Measurements from ENCODE around the gene DHRS4L2.
"Not testable (repeated sequence)": the region's sequence is repeated elsewhere in the genome, so short reads cannot be mapped to it uniquely, and the experiment has no call there.

Gene DHRS4L2

DNA sequence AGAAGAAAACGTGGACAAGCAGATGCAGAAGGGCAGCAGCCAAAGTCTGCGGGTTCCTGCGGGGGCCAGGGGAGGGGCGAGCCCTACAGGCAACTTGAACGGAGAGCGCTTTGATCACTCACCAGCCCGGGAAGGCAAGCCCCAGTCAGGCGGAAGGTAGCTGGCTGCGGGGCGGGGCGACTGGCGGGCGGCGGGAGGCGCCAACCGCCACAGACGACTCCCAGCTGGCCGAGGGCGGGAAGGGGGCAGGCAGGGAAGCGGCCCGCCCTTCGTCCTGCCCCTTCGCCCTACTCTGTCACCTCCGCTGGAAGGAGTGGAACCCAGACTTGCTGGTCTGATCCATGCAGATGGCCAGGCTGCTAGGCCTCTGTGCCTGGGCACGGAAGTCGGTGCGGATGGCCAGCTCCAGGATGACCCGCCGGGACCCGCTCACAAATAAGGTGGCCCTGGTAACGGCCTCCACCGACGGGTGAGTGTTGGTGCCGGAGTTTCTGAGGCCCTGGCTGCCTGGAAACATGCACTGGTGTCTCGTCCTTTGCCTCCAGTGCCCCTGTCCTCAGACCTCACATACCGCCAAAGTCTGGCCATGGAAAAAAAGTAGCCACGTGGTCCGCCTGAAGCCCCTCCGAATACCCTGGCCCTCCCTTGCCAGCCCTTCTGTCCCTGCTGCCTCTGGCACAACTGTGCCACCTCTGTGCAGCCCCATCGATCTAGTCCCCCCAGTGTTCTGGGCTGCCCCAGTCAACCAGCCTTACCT is at the start of gene DHRS4L2:
TSS of gene DHRS4L2 (plus strand) at position 323 of the 757 bp plus-strand sequence. CDS start at position 342, 19 bp downstream.
- DNase-seq: peak; percentile 86

- no peak for DNase-seq
Observed at GRCh38 chr14:23939607-23940326, 49.0 kb upstream of the DHRS4L2 start.

GRCh38 chr14:23941230-23941629 is 47.5 kb upstream of the DHRS4L2 start:
- DNase-seq: no peak

DNA sequence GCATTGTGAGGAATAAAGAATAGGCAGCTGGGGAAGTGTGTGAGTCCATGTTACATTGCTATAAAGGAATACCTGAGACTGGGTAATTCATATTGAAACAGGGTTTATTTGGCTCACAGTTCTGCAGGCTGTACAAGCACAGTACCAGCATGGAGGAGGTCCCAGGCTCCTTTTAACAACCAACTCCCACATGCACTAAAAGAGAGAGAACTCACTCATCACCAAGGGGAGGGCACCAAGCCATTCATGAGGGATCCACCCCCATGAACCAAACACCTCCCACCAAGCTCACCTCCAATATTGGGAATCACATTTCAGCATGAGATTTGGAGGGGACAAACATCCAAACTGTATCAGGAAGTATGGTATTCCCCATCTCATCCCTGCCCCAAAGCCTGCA is 47.1 kb upstream of the DHRS4L2 start:
- no peak for DNase-seq

- DNase-seq: no peak
Observed at GRCh38 chr14:23942587-23942986, 46.1 kb upstream of the DHRS4L2 start.

DNA sequence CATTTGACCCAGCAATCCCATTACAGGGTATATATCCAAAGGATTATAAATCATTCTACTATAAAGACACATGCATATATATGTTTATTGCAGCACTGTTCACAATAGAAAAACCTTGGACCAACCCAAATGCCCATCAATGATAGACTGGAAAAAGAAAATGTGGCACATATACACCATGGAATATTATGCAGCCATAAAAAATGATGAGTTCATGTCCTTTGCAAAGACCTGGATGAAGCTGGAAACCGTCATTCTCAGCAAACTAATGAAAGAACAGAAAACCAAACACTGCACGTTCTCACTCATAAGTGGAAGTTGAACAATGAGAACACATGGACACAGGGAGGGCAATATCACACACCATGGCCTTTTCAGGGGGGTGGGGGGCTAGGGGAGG is 39.7 kb upstream of the DHRS4L2 start:
- DNase-seq: not testable (repeated sequence)

DNA sequence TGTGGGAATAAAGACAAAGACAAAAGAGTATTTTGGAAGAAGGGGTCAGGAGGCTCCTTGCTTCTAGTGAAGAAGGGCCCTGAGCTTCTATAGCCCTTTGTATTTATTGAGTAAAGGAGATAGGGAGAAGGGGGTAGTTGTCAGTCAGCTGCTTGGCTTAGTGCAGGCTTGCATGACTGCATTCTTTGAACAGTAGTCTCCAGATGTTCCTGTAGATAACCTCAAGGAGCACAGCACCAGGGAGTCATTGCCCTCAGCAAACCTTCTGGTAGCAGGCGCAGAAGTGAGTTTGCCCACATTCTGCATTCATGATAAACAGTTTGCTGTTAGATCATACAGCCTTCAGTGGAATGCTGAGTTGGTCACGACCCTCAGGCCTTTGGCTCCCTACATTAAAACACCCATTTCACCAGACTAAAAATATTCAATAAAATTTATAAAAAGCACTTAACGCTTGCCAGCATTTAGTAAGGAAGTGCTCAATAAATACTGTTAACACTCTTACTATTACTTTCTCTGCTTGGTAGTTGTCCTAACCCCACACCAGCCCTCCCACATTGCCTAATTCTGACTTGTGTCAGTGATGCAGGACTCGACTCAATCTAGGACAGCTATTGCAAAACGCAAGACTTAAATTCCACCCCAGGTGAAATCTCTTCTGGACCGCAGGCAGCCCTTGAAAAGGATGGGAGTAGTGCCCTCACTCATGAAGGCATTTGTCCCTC is 38.2 kb upstream of the DHRS4L2 start:
- DNase-seq: no peak

- not testable (repeated sequence) for DNase-seq
Observed at GRCh38 chr14:23951136-23951466, 37.6 kb upstream of the DHRS4L2 start.

- no peak for DNase-seq
Observed at GRCh38 chr14:23951590-23952201, 37.0 kb upstream of the DHRS4L2 start.

- not testable (repeated sequence) for DNase-seq
Observed at GRCh38 chr14:23953116-23953463, 35.6 kb upstream of the DHRS4L2 start.

- DNase-seq: peak; percentile 90
Observed at GRCh38 chr14:23953464-23954278, 35.1 kb upstream of the DHRS4L2 start, which contains the start of gene DHRS4. Gene DHRS4 (plus strand): TSS chr14:23953770. CDS start chr14:23953789, 19 bp downstream.

DNA sequence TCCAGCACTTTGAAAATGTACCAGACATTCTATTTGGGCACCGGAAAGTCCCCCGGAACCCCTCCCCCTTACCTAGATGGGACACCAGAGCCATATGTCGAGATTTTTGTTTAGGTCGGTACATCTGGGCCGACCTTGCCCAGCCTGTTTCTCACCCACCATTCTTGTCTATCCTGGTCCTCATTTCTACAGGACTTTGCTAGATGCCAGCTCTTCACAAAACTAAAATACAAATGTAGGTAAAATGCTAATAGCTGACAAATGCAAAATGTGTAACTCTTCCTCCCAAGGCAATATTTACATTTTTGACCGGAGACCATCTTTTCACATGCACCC is 34.5 kb upstream of the DHRS4L2 start:
- not testable (repeated sequence) for DNase-seq

GRCh38 chr14:23954965-23955364 is 33.8 kb upstream of the DHRS4L2 start:
- not testable (repeated sequence) for DNase-seq

DNA sequence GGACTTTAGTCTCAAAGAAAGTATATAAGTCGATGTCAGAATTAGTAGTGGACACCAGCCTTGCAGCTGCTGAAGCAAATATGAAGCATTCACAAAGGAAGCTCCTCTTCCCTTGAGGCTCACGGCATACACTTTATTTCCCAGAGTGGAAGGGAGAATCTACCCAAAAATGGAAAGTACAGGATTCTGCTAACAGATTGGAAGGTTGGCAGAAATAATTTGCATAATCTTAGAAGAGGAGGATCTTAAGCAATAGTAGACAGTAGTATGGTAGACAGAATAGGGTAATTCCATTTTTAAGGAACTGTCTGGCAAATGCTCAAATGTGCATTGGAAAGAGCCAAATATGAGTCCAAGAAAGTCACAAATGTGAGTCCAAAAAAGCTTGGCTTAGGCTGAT is 32.9 kb upstream of the DHRS4L2 start:
- not testable (repeated sequence) for DNase-seq

DNA sequence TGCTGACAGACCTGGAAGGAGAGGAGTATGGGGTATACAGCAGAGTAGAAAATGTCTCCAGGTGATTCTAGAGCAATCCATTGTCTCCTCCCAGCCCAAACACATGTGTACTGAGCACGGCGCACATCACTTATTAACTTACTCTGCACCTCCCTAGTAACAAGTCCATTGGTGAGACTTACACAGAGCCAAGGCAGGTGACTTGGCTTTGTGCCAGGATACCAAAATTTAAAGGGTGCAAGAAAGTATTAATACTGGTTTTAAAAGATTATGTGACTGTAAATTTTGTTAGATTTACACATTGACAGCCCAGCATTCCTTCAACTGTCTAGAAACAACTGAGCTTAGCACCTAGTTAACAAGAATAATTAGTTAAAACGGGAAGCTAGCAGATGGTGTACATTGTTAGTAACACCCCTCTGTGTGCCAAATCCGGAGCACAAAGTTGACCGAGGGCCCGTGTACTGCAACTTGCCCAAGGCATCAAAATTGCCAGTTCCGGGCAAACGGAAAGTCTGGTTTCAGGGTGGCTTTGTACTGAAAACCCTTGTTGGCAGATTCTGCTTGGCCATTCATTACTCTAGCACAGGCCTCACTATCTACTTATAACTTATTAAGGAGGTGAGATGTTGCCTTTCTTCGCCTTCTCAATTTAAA is 30.7 kb upstream of the DHRS4L2 start:
- DNase-seq: not testable (repeated sequence)

DNA sequence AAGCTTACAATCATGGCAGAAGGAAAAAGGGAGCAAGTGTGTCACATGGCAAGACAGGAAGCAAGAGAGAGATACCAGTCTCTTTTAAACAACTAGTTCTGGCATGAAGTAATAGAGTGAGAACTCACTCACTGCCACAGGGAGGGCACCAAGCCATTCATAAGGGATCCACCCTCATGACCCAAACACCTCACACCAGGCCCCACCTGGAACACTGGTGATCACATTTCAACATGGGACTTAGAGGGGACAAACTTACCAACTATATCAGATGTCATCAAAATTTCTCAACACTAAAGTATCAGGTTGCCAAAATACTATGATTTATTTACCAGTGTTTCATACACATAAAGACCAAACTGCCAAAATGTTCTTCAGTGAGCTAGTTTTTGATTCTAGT is 27.8 kb upstream of the DHRS4L2 start:
- not testable (repeated sequence) for DNase-seq

DNA sequence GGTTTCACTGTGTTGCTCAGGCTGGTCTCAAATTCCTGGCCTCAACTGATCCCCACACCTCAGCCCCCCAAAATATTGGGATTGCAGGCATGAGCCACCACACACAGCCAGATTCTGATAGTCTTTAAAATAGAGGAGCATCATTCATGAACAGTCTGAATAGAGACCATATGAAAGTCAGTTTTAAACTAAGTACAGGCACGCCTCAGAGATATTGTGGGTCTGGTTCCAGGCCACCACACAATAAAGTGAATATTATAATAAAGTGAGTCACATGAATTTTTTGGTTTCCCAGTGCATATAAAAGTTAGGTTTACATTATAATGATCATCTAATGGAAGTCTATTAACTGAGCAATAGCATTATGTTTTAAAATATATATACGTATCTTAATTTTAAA is 27.0 kb upstream of the DHRS4L2 start:
- DNase-seq: not testable (repeated sequence)

DNA sequence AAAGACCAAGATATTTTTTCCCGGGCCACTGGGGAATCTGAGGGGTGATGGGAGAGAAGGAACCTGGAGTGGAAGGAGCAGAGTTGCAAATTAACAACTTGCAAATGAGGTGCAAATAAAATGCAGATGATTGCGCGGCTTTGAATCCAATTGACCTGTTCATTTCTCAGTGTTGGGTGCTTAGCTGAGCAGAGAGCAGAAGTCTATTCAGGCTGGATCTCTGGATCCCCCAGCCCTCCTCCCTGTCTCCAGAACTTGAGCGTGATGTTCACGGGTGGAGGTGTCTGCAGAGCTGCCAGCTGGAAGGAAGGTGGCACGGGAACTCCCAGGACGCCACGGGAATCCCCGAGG is 19.6 kb upstream of the DHRS4L2 start:
- not testable (repeated sequence) for DNase-seq

DNA sequence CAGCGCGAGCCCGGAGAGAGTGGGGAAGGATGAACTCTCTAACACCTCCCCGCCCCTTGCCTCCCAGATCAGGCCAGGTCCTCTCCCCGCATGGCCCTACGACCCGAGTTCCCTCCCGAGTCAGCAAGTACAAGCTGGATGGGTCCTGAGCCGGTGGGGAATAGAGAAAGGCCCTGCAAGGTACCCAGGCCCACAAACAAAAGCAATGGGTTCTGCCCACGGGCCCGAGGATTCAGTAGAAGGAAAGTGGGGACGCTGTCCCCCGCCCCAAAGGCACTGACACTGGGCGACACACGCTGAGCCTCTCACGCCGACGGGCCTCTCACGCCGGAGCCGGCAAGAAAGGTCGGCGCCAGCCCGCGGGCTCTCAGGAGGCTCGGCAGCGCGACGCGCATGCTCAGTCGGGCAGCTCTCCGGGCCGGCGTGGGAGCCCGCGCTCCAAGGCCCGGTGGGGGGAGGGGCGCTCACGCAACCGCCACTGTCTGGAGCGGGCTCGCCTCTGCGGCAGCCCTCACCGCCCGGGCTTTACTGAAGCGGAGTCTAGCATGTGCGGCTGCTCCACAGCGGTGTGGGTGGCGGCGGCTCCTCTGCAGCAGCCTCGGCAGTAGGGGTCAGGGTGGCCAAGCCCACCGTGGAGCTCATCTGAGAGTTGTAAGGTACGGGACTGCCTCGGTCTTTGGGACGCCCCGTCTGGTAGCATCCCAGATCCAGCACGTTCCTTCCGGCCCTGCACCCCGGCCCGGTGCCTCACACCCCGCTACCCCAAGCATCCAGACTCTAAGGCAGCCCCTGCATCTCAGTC is 19.0 kb upstream of the DHRS4L2 start:
- peak; percentile 67 for DNase-seq

DNA sequence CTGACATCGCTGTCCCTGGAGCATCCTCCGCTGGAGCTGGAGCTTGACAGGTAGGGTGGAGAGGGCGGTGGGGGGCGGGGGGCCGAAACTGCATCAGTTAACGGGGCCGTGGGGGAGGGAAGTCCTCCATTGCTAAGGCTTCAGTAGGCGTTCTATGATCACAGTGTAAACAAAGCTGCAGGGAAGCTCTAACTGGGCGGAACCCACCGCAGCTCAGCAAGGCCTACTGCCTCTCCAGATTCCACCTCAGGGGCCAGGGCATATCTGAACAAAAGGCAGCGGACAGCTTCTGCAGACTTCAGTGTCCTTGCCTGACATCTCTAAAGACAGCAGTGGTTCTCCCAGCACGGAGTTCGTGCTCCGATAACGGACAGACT is 18.5 kb upstream of the DHRS4L2 start:
- DNase-seq: peak; percentile 1

DNA sequence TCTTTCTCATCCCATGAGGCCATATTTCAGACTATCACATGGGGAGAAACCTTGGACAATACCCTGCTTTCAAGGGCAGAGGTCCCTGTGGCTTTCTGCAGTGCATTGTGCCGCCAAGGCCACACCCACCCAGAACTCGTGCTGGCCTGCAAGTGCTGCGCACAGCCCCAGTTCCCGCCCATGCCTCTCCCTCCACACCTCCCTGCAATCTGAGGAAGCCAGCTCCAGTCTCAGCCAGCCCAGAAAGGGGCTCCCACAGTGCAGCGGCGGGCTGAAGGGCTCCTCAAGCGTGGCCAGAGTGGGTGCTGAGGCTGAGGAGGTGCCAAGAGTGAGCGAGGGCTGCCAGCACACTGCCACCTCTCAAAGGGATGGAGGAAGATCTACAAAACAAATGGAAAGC is 15.6 kb upstream of the DHRS4L2 start:
- not testable (repeated sequence) for DNase-seq
